ENCODE measurements around the gene TMEM209.

TMEM209 gene

GRCh38 chr7:130150587-130150986 is 54.6 kb downstream of the TMEM209 start:
- Histone ChIP-seq H3K9me2 (replicated peaks; ENCODE audit: insufficient read depth, low read length) (no peaks in the 10 kb centered on the region), H3K27me3 (ENCODE audit: low read length) (no peaks in the 10 kb centered on the region), H3K79me2 (ENCODE audit: insufficient read depth, low read length) (no peaks in the 10 kb centered on the region), H3K4me2 (ENCODE audit: low read depth, low read length, poor library complexity, severe bottlenecking) (peak overlapping the region; percentile 59), H3F3A (ENCODE audit: insufficient read depth) (peaks cover 29% of the 10 kb centered on the region), H3K36me3 (ENCODE audit: low read length) (no peaks in the 10 kb centered on the region), H3K9me3 (ENCODE audit: insufficient read depth, low read length) (no peaks in the 10 kb centered on the region), H3K27ac (ENCODE audit: low read depth, low read length) (peak overlapping the region; percentile 95), H3K4me3 (ENCODE audit: insufficient read depth, low read length, poor library complexity, severe bottlenecking) (no peak overlapping the region), H3K9ac (ENCODE audit: low read length) (0 out of 2 replicates have a peak overlapping the region, but pooled peaks have one; percentile 3), H2AFZ (ENCODE audit: low read depth, low read length, severe bottlenecking) (no peak overlapping the region), H4K20me1 (ENCODE audit: low read depth, low read length) (no peaks in the 10 kb centered on the region)
- TF ChIP-seq CTCF (IDR thresholded peaks at IDR 0.05; ENCODE audit: insufficient read depth, low read length, poor library complexity, severe bottlenecking) (no peak), EZH2phosphoT487 (conservative IDR thresholded peaks at IDR 0.05; ENCODE audit: low read length) (no peak)

- Histone ChIP-seq H4K20me1 (ENCODE audit: low read depth, low read length) (no peaks in the 10 kb centered on the region), H2AFZ (ENCODE audit: low read depth, low read length, severe bottlenecking) (peak overlapping the region; percentile 22), H3K36me3 (ENCODE audit: low read length) (no peaks in the 10 kb centered on the region), H3K9me3 (ENCODE audit: insufficient read depth, low read length) (no peaks in the 10 kb centered on the region), H3K4me3 (ENCODE audit: insufficient read depth, low read length, poor library complexity, severe bottlenecking) (no peak overlapping the region), H3K79me2 (ENCODE audit: insufficient read depth, low read length) (no peaks in the 10 kb centered on the region), H3K27me3 (ENCODE audit: low read length) (no peaks in the 10 kb centered on the region), H3F3A (ENCODE audit: insufficient read depth) (peaks cover 27% of the 10 kb centered on the region), H3K9me2 (replicated peaks; ENCODE audit: insufficient read depth, low read length) (no peaks in the 10 kb centered on the region), H3K9ac (ENCODE audit: low read length) (no peak overlapping the region; the same call in 1 of the 2 replicates), H3K27ac (ENCODE audit: low read depth, low read length) (peak overlapping the region; percentile 95), H3K4me2 (ENCODE audit: low read depth, low read length, poor library complexity, severe bottlenecking) (peak overlapping the region; percentile 59)
- no peak for TF ChIP-seq CTCF (IDR thresholded peaks at IDR 0.05; ENCODE audit: insufficient read depth, low read length, poor library complexity, severe bottlenecking)
- no peak for TF ChIP-seq EZH2phosphoT487 (conservative IDR thresholded peaks at IDR 0.05; ENCODE audit: low read length)
Measured at GRCh38 chr7:130149281-130150139, 55.7 kb downstream of the TMEM209 start.

GRCh38 chr7:130148561-130148960 is 56.6 kb downstream of the TMEM209 start:
- H3K4me2 ChIP-seq (ENCODE audit: low read depth, low read length, poor library complexity, severe bottlenecking), result no peak overlapping the region

More at GRCh38 chr7:130148561-130148960, 56.6 kb downstream of the TMEM209 start:
- H3F3A ChIP-seq (ENCODE audit: insufficient read depth), result peaks cover 24% of the 10 kb centered on the region
- H4K20me1 ChIP-seq (ENCODE audit: low read depth, low read length), result no peaks in the 10 kb centered on the region
- H3K9me2 ChIP-seq (replicated peaks; ENCODE audit: insufficient read depth, low read length), result no peaks in the 10 kb centered on the region
- TF ChIP-seq EZH2phosphoT487 (conservative IDR thresholded peaks at IDR 0.05; ENCODE audit: low read length), result no peak
- TF ChIP-seq CTCF (IDR thresholded peaks at IDR 0.05; ENCODE audit: insufficient read depth, low read length, poor library complexity, severe bottlenecking), result no peak
- H3K79me2 ChIP-seq (ENCODE audit: insufficient read depth, low read length), result no peaks in the 10 kb centered on the region
- H3K36me3 ChIP-seq (ENCODE audit: low read length), result no peaks in the 10 kb centered on the region
- H3K27me3 ChIP-seq (ENCODE audit: low read length), result no peaks in the 10 kb centered on the region
- no peak overlapping the region for H2AFZ ChIP-seq (ENCODE audit: low read depth, low read length, severe bottlenecking)
- H3K9me3 ChIP-seq (ENCODE audit: insufficient read depth, low read length), result no peaks in the 10 kb centered on the region
- H3K27ac ChIP-seq (ENCODE audit: low read depth, low read length), result no peak overlapping the region
- no peak overlapping the region for H3K4me3 ChIP-seq (ENCODE audit: insufficient read depth, low read length, poor library complexity, severe bottlenecking)
- no peak overlapping the region for H3K9ac ChIP-seq (ENCODE audit: low read length)

All from SU-DHL-6 (cell line).